GM23338 (cell line): ENCODE results near the gene TFPI2.

Source experiments
- CREB1 ChIP-seq: fragments of 250-450 bp; sonication (Bioruptor Pico); IDR thresholded peaks from 2 replicates; pipeline ENCODE4 v1.5.0; 2020; ENCODE audit warnings: low read depth, mild to moderate bottlenecking, moderate library complexity
- EZH2 ChIP-seq: fragments of 200-600 bp; sonication (generic); IDR thresholded peaks from one replicate; pipeline ENCODE4 v1.8.0; 2017; ENCODE audit warnings: antibody characterized with exemption, mild to moderate bottlenecking, low read depth; ENCODE audit not compliant: unreplicated experiment
- EZH2phosphoT487 ChIP-seq: fragments of 200-600 bp; sonication (generic); IDR thresholded peaks from one replicate; pipeline ENCODE4 v1.8.1; 2018; ENCODE audit warnings: antibody characterized with exemption; ENCODE audit not compliant: unreplicated experiment
- NANOG ChIP-seq: IDR thresholded peaks from 2 replicates; pipeline ENCODE4 v1.6.1; 2016; ENCODE audit warnings: antibody characterized with exemption, borderline replicate concordance
- POLR2AphosphoS5 ChIP-seq: IDR thresholded peaks from 2 replicates; pipeline ENCODE4 v1.6.1; 2016; ENCODE audit warnings: antibody characterized with exemption, low read depth
- ZNF331 ChIP-seq: fragments of 250-450 bp; sonication (Bioruptor Pico); IDR thresholded peaks from 2 replicates; pipeline ENCODE4 v1.5.0; 2020; ENCODE audit warnings: low read depth, mild to moderate bottlenecking, moderate library complexity
- TF ChIP-seq, protein P1 (sequence below), 2 experiments: fragments of 200-600 bp in 1 of 2; sonication (generic) in 1 of 2; conservative IDR thresholded peaks; 2 replicates each; pipeline versions ENCODE4 v1.5.1 to v1.6.1; 2016 to 2017; ENCODE audit warnings: antibody characterized with exemption in 2 of 2, low read depth in 2 of 2, mild to moderate bottlenecking in 2 of 2, moderate library complexity in 1 of 2
- TF ChIP-seq, protein P2 (sequence below): IDR thresholded peaks from one replicate; pipeline ENCODE4 v1.6.1; 2018; ENCODE audit warnings: antibody characterized with exemption; ENCODE audit not compliant: unreplicated experiment

DNA sequence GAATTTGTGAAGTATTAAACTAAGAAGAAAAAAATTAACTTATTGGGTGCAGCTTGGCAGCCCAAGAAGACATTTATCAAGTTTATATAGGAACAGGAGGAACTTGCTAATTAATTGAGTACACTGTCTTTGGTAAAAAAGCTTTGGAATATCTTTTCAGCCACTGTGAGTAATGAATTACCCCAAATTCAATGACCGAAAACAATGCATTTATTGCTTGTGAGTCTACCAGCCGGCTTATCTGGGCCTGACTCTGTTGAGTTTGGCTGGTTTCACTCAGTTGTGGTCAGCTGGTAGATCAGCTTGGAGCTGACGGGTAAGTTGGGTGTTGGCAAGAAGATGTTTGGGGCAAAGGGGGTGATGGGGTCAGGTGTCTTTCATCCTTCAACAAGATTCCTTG, 42.6 kb upstream of the TFPI2 start:
- no peak for TF ChIP-seq POLR2AphosphoS5
- TF ChIP-seq, protein P1, sequence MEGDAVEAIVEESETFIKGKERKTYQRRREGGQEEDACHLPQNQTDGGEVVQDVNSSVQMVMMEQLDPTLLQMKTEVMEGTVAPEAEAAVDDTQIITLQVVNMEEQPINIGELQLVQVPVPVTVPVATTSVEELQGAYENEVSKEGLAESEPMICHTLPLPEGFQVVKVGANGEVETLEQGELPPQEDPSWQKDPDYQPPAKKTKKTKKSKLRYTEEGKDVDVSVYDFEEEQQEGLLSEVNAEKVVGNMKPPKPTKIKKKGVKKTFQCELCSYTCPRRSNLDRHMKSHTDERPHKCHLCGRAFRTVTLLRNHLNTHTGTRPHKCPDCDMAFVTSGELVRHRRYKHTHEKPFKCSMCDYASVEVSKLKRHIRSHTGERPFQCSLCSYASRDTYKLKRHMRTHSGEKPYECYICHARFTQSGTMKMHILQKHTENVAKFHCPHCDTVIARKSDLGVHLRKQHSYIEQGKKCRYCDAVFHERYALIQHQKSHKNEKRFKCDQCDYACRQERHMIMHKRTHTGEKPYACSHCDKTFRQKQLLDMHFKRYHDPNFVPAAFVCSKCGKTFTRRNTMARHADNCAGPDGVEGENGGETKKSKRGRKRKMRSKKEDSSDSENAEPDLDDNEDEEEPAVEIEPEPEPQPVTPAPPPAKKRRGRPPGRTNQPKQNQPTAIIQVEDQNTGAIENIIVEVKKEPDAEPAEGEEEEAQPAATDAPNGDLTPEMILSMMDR (conservative IDR thresholded peaks at IDR 0.05; ENCODE audit: low read depth in 2 of 2), result no peak
- TF ChIP-seq, protein P2, sequence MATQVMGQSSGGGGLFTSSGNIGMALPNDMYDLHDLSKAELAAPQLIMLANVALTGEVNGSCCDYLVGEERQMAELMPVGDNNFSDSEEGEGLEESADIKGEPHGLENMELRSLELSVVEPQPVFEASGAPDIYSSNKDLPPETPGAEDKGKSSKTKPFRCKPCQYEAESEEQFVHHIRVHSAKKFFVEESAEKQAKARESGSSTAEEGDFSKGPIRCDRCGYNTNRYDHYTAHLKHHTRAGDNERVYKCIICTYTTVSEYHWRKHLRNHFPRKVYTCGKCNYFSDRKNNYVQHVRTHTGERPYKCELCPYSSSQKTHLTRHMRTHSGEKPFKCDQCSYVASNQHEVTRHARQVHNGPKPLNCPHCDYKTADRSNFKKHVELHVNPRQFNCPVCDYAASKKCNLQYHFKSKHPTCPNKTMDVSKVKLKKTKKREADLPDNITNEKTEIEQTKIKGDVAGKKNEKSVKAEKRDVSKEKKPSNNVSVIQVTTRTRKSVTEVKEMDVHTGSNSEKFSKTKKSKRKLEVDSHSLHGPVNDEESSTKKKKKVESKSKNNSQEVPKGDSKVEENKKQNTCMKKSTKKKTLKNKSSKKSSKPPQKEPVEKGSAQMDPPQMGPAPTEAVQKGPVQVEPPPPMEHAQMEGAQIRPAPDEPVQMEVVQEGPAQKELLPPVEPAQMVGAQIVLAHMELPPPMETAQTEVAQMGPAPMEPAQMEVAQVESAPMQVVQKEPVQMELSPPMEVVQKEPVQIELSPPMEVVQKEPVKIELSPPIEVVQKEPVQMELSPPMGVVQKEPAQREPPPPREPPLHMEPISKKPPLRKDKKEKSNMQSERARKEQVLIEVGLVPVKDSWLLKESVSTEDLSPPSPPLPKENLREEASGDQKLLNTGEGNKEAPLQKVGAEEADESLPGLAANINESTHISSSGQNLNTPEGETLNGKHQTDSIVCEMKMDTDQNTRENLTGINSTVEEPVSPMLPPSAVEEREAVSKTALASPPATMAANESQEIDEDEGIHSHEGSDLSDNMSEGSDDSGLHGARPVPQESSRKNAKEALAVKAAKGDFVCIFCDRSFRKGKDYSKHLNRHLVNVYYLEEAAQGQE, result no peak
- no peak for TF ChIP-seq CREB1
- TF ChIP-seq EZH2, result no peak
- TF ChIP-seq EZH2phosphoT487, result no peak
- no peak for TF ChIP-seq NANOG
- TF ChIP-seq ZNF331 (CRISPR knock-in tag), result no peak
